Anterior cingulate cortex (tissue), 58 donors: Measurements from ENCODE around the gene SND1.
"Not testable (repeated sequence)": the region's sequence is repeated elsewhere in the genome, so short reads cannot be mapped to it uniquely, and the experiment has no call there.

ENCODE experiments used
- DNase-seq, 58 donors: peaks; one replicate each; lab custom pipeline; 2025; lab: John Stamatoyannopoulos, UW

SND1 gene

DNA sequence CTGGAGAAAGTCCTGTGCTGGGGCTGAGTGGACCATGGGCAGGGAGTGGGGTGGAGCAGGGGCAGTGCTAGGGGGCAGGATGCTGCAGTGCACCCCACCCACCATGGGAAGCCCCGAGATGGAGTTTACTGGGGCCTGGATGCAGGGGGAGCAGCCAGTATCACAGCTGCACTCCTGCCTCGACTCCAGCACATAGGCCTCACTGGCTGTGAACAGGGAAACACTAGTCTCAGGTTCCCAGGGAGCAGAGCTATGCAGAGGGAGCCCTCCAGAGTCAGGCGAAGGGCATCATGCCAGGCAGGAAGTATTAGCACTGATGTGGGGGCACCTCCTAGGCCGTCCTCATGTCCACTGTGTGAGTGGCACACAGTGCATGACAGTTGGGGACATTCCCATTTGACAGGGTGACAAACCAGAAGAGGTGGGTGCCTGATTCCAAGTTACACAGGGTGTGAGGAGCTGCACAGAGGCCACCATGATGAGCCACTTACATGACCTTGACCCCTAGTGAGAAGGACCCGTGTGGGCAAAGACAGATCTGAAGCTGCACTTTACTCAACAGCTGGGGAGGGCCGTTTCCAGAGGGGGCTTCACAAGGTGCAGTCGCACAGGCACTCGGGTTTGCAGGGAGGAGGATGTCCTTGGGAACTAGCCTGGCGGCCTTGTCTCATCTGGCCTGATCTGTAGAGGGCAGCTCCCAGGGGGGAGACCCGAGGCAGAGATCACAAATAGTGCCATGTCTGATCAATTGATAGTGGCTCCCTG is 449.1 kb downstream of the SND1 start:
- no peak for DNase-seq

DNA sequence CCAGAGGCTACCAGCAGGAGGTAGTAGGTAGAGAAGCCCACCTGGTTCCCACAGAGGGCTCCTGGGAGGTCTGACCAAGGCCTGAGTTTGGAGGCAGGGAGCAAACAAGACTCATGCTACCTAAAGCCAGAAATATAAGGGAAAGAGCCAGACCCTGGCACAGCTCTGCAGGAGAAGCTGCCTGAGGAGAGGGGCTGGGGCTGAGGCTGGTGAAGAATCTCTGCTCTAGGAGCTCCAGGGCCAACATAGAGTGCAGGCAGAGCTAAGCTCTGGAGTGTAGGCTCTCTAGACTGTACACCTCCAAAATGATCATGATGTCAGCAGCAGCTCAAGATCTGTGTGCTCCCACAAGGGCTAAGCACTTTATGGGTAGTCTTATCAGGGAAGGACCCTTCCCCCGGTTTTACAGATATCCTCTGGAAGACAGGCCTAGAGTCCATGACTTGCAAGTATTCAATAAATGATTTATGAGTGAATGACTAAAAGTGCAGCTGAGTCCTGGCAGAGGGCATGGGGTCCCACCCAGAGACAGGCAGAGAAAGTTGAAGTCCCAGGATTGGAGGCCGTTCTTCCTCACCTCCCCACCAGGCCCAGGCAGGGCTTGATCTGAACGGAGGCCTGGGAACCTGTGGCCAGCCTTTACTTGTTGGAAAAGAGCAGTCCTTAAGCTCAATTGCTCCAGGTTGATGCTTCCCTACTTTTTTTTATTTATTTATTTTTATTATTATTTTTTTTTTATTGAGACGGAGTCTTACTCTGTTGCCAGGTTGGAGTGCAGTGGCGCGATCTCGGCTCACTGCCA is 450.7 kb downstream of the SND1 start:
- no peak for DNase-seq

GRCh38 chr7:128103498-128104107 is 451.6 kb downstream of the SND1 start:
- DNase-seq: peak in 7 of 58 donors; percentile 5 to 64 (median 23)

- peak in 1 of 58 donors; percentile 42 for DNase-seq
These were observed 452.2 kb downstream of the SND1 start for GRCh38 chr7:128104108-128104742.

DNA sequence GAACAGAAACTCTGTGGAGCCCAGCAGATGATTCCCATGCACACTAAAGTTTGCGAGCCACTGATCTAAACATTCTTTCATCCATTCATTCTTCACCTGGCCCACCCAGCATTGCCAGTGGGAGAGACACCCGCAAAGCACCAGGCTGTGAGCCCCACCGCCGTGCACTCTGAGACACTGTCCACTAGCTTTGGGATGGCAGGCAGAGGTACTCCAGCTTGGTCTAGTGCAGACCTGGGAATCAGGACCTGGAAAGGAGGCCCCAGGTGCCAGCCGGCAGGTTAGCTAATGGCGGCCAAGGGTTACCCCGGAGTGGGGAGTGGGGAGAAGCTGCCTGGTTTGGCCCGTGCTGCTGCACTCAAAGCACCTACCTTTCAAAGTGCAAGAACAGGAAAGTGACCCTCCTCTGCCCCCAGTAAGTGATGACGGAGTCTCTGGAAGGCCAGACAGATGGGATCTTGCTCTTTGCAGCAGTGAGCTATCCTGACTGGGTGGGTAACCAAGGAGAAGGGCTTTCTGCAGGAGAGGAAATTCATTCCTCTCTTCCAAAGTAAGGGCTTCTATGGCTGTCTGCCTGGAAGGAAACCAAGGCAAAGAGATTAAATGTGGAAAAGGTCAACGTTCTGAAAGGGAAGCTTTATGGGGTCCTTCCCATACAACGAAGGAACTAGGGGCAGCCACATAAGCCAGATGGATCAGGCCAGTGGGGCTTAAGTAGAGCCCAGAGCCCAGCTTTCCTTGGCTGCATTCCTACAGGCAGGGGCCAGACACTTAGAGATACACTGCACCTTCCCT is 453.4 kb downstream of the SND1 start:
- DNase-seq: no peak

GRCh38 chr7:128106821-128107220 is 454.8 kb downstream of the SND1 start:
- no peak for DNase-seq

- DNase-seq: not testable (repeated sequence)
These were observed 455.5 kb downstream of the SND1 start for GRCh38 chr7:128107516-128107915.

- peak in 9 of 58 donors; percentile 15 to 56 (median 28) for DNase-seq
These were observed 456.1 kb downstream of the SND1 start for GRCh38 chr7:128108129-128108528.

- DNase-seq: peak in 1 of 58 donors; percentile 6
These were observed 456.8 kb downstream of the SND1 start for GRCh38 chr7:128108641-128109423.

DNA sequence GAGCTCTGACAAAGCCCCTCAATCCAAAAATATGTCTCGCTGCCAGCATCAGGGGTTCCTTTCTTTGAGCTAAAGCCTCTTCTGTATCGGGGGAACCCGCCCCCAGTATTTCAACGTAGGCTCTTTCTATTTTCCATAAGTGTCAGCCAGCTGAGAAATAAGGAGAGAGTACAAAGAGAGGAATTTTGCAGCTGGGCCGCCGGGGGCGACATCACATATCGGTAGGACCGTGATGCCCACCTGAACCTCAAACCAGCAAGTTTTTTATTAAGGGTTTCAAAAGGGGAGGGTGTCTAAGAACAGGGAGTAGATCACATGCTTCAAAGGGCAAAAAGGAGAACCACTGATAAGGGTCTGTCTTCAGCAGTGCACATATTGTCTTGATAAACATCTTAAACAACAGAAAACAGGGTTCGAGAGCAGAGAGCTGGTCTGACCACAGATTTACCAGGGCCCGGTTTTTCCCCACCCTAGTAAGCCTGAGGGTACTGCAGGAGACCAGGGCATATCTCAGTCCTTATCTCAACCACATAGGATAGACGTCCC is 457.5 kb downstream of the SND1 start:
- not testable (repeated sequence) for DNase-seq

DNA sequence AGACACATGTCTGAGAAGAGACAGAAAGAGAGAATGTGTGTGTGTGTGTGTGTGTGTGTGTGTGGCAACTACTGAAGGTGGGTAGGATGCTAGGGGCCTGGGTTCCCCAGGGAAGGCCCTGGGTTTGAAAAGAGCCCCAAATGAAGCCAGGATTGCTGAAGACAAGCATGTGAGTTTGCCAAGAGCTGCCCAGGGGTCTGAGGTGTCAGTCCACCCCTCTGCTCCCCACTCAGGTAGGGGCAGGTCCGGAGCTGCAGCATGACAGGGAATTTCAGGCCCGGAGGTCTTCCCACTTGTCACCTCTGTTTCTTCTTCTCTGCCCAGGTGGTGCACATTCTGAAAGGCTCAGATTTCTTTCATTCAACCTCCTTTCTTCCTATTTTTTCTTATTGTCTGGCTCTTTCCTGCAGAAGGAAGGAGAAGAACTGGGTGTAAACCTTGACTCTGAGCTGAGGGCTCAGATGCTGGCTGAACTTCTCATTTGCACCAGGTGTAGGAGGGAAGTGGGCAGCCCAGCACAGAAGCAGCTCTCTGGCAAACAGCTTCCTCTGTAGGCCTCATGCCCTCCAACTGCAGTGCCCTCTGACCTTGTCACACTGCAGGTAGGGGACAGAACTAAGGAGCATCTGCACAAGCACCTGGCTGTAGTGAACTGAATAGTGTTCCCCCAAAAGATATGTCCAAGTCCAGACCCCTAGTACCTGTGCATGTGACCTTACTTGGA is 458.8 kb downstream of the SND1 start:
- no peak for DNase-seq

DNA sequence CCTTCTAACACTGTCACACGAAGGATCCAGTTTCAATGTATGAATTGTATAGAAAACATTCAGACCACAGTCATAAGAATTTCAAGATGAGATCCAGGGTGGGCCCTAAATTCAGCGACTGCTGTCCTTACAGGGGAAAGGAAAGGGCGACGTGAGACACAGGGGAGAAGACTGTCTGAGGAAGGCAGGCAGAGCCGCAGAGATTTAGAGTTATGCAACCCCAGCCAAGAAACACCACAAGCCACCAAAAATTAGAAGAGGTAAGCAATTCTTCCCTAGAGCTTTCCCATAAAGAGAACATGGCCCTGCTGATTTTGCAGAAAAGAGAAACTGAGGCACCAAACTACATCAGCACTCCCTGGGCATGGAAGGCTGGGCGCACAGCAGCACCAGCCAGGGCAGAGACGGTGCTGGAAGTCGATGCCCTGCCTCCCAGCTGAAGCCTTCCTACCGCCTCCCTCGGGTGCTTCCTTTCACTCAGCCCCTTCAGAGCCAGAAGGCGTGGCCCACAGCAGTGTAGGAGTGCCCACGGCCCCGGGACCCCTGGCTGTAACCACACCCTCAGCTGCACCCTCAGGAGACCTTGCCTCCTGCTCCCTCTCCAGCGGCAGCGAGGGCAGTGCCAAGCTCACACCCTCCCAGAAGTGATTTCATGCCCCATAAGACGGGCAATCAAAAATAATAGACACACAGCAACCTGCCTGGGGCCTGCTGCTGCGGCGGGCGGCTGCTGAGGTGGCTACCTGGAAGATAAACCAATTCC is 460.2 kb downstream of the SND1 start:
- peak in 2 of 58 donors; percentile 47 to 50 for DNase-seq

DNA sequence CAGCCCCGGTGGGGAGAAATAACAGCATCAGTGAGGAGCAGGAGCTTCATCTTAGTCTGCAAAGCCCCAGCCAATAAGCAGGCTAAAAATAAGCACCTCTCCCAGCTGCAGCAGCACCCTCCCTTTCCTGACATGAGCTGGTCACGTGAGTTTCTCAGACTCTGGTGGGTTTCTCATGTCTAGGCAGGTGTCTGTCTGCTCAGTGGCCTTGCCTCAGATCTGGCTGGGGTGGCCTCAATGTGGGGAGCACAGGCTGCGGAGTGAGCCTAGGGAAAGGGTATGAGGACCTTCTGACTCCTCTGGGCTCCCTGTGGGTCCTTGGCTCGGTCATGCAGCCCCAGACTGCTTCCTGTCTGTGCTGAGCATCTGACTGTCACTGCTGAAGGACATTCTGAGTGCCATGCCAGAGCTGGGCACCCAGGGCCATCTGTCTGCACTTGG is 460.8 kb downstream of the SND1 start:
- DNase-seq: peak in 24 of 58 donors; percentile 23 to 72 (median 46)

DNA sequence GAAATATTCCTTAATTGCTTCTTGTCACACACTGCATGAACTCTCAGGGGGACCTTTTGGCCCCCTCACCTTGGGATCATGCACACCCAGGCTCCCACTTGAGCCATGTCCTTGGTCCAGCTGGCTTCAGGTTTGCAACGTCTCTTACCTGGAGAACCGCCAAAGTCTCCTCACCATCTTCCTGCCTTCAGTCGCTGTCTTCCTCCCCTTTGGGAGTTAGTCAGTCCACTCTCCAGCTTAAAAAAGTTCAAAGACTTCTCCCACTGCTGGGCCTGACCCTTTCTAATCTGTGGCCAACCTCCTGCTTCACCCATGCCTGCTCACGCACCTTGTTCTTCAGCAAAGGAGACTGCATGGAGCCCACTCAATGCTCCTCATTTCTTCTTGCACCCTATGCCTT is 461.8 kb downstream of the SND1 start:
- no peak for DNase-seq

GRCh38 chr7:128114806-128115205 is 462.8 kb downstream of the SND1 start:
- DNase-seq: no peak

DNA sequence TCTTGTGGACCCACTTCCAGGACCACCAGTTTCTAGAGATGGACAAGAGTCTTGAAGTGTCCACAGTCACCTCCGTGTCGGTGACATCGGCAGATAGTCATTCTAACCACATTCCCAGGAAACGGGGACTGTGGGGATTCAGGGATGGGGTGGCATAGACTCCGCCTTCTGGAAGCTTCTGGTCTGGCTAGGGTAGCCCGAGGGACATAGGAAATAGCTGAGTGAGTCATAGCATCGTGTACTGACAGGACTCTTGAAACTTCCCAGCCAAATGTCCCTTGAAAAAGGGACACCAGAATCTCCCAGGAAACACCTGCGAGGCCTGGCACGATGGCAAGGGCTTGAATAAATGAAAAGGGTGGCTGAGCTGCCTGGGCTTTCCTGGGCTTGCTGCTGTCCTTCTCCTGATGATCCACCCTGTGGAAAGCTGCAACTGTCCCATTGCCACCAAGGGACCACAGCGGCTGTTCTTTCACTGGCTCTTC is 463.4 kb downstream of the SND1 start:
- no peak for DNase-seq
